K562 (cell line): ENCODE results near the gene PLCL1. TPM values are rescaled to one million over a fixed set of nuclear protein-coding genes. Genes with fewer than 3 reads are reported as not detected.

Experiments
- ATAC-seq: fragments of 200-7000 bp; cut with Tn5 transposase; 3 replicates; pipeline ENCODE4 v1.9.1; 2020; ENCODE audit warnings: moderate library complexity
- BruUV-seq: library from RNA; stranded (reverse); fragments of 400-500 nt; replicated peaks from 2 replicates; lab custom pipeline; 2021; lab: Mats Ljungman, UMichigan
- CTCF ChIA-PET: fragments of 300-600 bp; formaldehyde crosslinking; extraction: SDS; loops from one replicate; lab custom pipeline; 2021; ENCODE audit warnings: low intra/inter-chr PET ratio; lab: Yijun Ruan, JAX
- POLR2A ChIA-PET: fragments of 300-600, 350-650 bp; sonication (Branson Sonifier 250); formaldehyde crosslinking; extraction: SDS; loops from one replicate; lab custom pipeline; 2021; ENCODE audit warnings: antibody characterized with exemption, inconsistent platforms; lab: Yijun Ruan, JAX
- DNase-seq, 4 experiments: peaks; one replicate each; pipeline versions ENCODE4 v3.0.0 to v3.0.0-alpha.2; 2011 to 2018; ENCODE audit warnings: low spot score in 3 of 4, mixed read lengths in 3 of 4; ENCODE audit errors: extremely low read depth in 1 of 4
- FAIRE-seq: peaks from 2 replicates; lab custom pipeline; 2011; peaks lifted over from hg19 to GRCh38; lab: Jason Lieb, UNC
- H2AFZ ChIP-seq: 2 replicates; pipeline ENCODE4 v1.6.0; 2011; ENCODE audit warnings: low read depth, low read length, control low read depth, inconsistent platforms
- H3K27ac ChIP-seq: fragments of 200-600 bp; 3 replicates; pipeline ENCODE4 v1.8.0; 2011; ENCODE audit warnings: low read depth, mild to moderate bottlenecking, control low read depth, inconsistent platforms, low read length, moderate library complexity, mixed read lengths; ENCODE audit errors: extremely low read depth
- H3K27me3 ChIP-seq, 2 experiments: fragments of 300-600 bp in 1 of 2; 2 replicates in 1 of 2; 3 replicates in 1 of 2; pipeline versions ENCODE4 v1.6.0 to v1.8.0; 2011; ENCODE audit warnings: inconsistent platforms in 2 of 2, low read length in 2 of 2, mild to moderate bottlenecking in 1 of 2, mixed read lengths in 1 of 2, moderate library complexity in 1 of 2; ENCODE audit not compliant: control insufficient read depth in 2 of 2, insufficient read depth in 2 of 2
- H3K36me3 ChIP-seq: fragments of 300-600 bp; 3 replicates; pipeline ENCODE4 v1.8.0; 2011; ENCODE audit warnings: mild to moderate bottlenecking, low read length, inconsistent platforms; ENCODE audit not compliant: control insufficient read depth, insufficient read depth
- H3K4me1 ChIP-seq, 2 experiments: fragments of 200-600 bp in 1 of 2; replicated peaks in 1 of 2; 2 replicates in 1 of 2; 3 replicates in 1 of 2; pipeline versions ENCODE4 v1.5.1 to v1.8.0; 2011; ENCODE audit warnings: inconsistent platforms in 2 of 2, low read length in 2 of 2, mild to moderate bottlenecking in 1 of 2, mixed read lengths in 1 of 2, moderate library complexity in 1 of 2; ENCODE audit not compliant: control insufficient read depth in 2 of 2, insufficient read depth in 2 of 2
- H3K4me2 ChIP-seq: 2 replicates; pipeline ENCODE4 v1.6.1; 2011; ENCODE audit warnings: low read length, control low read depth, inconsistent platforms, mixed read lengths; ENCODE audit not compliant: insufficient read depth
- H3K4me3 ChIP-seq: fragments of 200-600 bp; sonication (generic), shearing (Covaris generic); 2 replicates; pipeline ENCODE4 v1.5.1; 2016; ENCODE audit warnings: control low read depth, inconsistent platforms
- H3K79me2 ChIP-seq: fragments of 200-600 bp; 3 replicates; pipeline ENCODE4 v1.8.0; 2011; ENCODE audit warnings: low read length, inconsistent platforms; ENCODE audit not compliant: control insufficient read depth, insufficient read depth
- H3K9ac ChIP-seq, 2 experiments: 2 replicates each; pipeline versions ENCODE4 v1.6.0 to v1.6.1; 2011; ENCODE audit warnings: low read depth in 2 of 2, low read length in 2 of 2, control low read depth in 1 of 2, inconsistent platforms in 1 of 2, mild to moderate bottlenecking in 1 of 2, mixed read lengths in 1 of 2; ENCODE audit not compliant: insufficient read depth in 1 of 2
- H3K9me1 ChIP-seq: one replicate; pipeline ENCODE4 v1.6.0; 2011; ENCODE audit warnings: inconsistent platforms, mild to moderate bottlenecking, low read length, moderate library complexity; ENCODE audit not compliant: control insufficient read depth, insufficient read depth
- H3K9me3 ChIP-seq: replicated peaks from 2 replicates; pipeline ENCODE4 v1.5.1; 2011; ENCODE audit warnings: low read depth, low read length, inconsistent platforms; ENCODE audit not compliant: control insufficient read depth, insufficient read depth
- H4K20me1 ChIP-seq: replicated peaks from 2 replicates; pipeline ENCODE4 v1.6.1; 2011; ENCODE audit warnings: low read length, inconsistent platforms, mixed read lengths; ENCODE audit not compliant: control insufficient read depth, insufficient read depth
- FOXJ2 ChIP-seq: fragments of 200-800 bp; sonication (Bioruptor generic); IDR thresholded peaks from 2 replicates; pipeline ENCODE4 v1.6.1; 2016; ENCODE audit warnings: missing genetic modification characterization, missing compliant biosample characterization
- GATA2 ChIP-seq: sonication (generic); formaldehyde crosslinking; IDR thresholded peaks from 2 replicates; pipeline ENCODE4 v1.4.0; 2020; ENCODE audit warnings: mild to moderate bottlenecking, missing genetic modification reagents
- MEF2A ChIP-seq: IDR thresholded peaks from 2 replicates; pipeline ENCODE4 v1.6.1; 2011; ENCODE audit warnings: low read depth, mild to moderate bottlenecking, low read length, moderate library complexity; ENCODE audit not compliant: control insufficient read depth
- MGA ChIP-seq: fragments of 450-650 bp; IDR thresholded peaks from 2 replicates; pipeline ENCODE4 v1.6.1; 2016; ENCODE audit warnings: mild to moderate bottlenecking, moderate library complexity
- NCOA6 ChIP-seq: fragments of 450-650 bp; IDR thresholded peaks from 2 replicates; pipeline ENCODE4 v1.6.1; 2017; ENCODE audit warnings: mild to moderate bottlenecking
- PHB2 ChIP-seq: fragments of 450-650 bp; IDR thresholded peaks from 2 replicates; pipeline ENCODE4 v1.6.1; 2017; ENCODE audit warnings: low read depth
- ZNF311 ChIP-seq: fragments of 250-450 bp; sonication (Bioruptor Pico); IDR thresholded peaks from 2 replicates; pipeline ENCODE4 v1.4.0; 2020; ENCODE audit warnings: mild to moderate bottlenecking, moderate library complexity
- whole genome bisulfite sequencing: fragments of 100-300 bp; shearing (Covaris generic); methylation state at CpG from one replicate; pipeline ENCODE4 v1.1.6; 2016; ENCODE audit warnings: low coverage, mixed read lengths; ENCODE audit not compliant: insufficient coverage; ENCODE audit errors: missing lambda C conversion rate; 5-methylcytosine and 5-hydroxymethylcytosine counted together
- in situ Hi-C: fragments of 300-500 bp; cut with MboI; formaldehyde crosslinking; loops from 4 replicates; pipeline ENCODE4 v1.15.0; 2018; ENCODE audit warnings: inconsistent platforms, mixed read lengths
- intact Hi-C: fragments of 100-400 bp; cut with micrococcal nuclease; formaldehyde crosslinking; loops from 2 replicates; pipeline ENCODE4 v1.14.2; 2022
- polyA plus RNA-seq, 8 experiments: library from polyadenylated mRNA; depleted of rRNA in 4 of 8; stranded (reverse) in 5 of 8; unstranded in 3 of 8; fragments of >200 nt; fragmentation: Nextera tagmentation in 2 of 8; fragmentation: Illumina TruSeq in 1 of 8; extraction: Ambion mirVana in 2 of 8; extraction: Trizol in 1 of 8; gene quantifications; 2 replicates each; pipeline versions ENCODE4 v1.2.1 to v1.2.3, GENCODE V29; 2011 to 2014; ENCODE audit warnings: inconsistent platforms in 1 of 8, missing spikeins in 1 of 8
- total RNA-seq, 7 experiments: library from RNA; depleted of rRNA in 6 of 7; stranded (reverse); fragments of >200 nt in 6 of 7; fragmentation: Illumina TruSeq in 2 of 7; extraction: Trizol in 2 of 7; gene quantifications; 2 replicates each; pipeline versions ENCODE4 v1.2.1 to v1.2.3, GENCODE V29; 2011 to 2021; ENCODE audit warnings: low replicate concordance in 1 of 7

Gene PLCL1
- total and polyA plus RNA-seq, 9 of the 15 experiments (the other 6 are each of a cell fraction or from before 2014, with no cell fraction given): 2.0 to 17.7 (median 8.6) TPM

- Histone ChIP-seq H3K79me2 (peaks cover 87% of the 10 kb centered on the region), H3K4me2 (peak overlapping the region; percentile 26; the same call in 1 of the 2 replicates), H4K20me1 (no peaks in the 10 kb centered on the region), H3K4me3 (no peak overlapping the region), H3K27me3 (no peaks in the 10 kb centered on the region), H3K9ac (peak overlapping the region in 1 of 2 experiments; percentile 73; a peak in 2 of 4 replicates), H3K36me3 (no peaks in the 10 kb centered on the region; the same call in 2 of the 3 replicates), H3K4me1 (peaks cover 4 to 74% of the 10 kb centered on the region in 2 experiments), H3K27ac (peak overlapping the region; percentile 88), H3K9me3 (no peaks in the 10 kb centered on the region), H3K9me1 (no peaks in the 10 kb centered on the region), H2AFZ (no peak overlapping the region)
- 0% methylated on average over 5 of the region's 5 CpGs for WGBS
- POLR2A ChIA-PET: interaction anchor here (0.6 to 2.0 kb wide), 7 partner anchors 9 to 285 kb away, joined by 3 to 6 read pairs (median 4); no protein-coding TSS in a partner anchor
- FAIRE-seq: peak; percentile 99
- intact Hi-C loops: loop anchor here (2.0 to 5.0 kb wide), 5 partner anchors 40 to 124 kb away; partner anchors contain the start of gene PLCL1
- in situ Hi-C loops: no loop called here
- TSS peak; percentile 44 for BruUV-seq
- CTCF ChIA-PET: no interaction called here
- peak; percentile 71 to 93 (median 77) for DNase-seq
- ATAC-seq: peak; percentile 80
- peak; percentile 83 for TF ChIP-seq GATA2 (CRISPR knock-in tag)
- 0 out of 2 replicates have a peak, but pooled peaks have one; percentile 45 for TF ChIP-seq MEF2A
- peak; percentile 62; the same call in 1 of the 2 replicates for TF ChIP-seq FOXJ2
- no peak for TF ChIP-seq PHB2
- no peak; the same call in 1 of the 2 replicates for TF ChIP-seq MGA
- TF ChIP-seq NCOA6: no peak; the same call in 1 of the 2 replicates
- peak; percentile 72; the same call in 1 of the 2 replicates for TF ChIP-seq ZNF311 (CRISPR knock-in tag)
Measured at GRCh38 chr2:197929008-197929885, 124.9 kb downstream of the PLCL1 start.
